ENCODE measurements around the gene SELP. TPM values are rescaled to one million over a fixed set of nuclear protein-coding genes. Genes with fewer than 3 reads are reported as not detected.

SELP gene
- total RNA-seq, 2 experiments from 2014 or later, result 0.70 to 0.97 TPM

DNA sequence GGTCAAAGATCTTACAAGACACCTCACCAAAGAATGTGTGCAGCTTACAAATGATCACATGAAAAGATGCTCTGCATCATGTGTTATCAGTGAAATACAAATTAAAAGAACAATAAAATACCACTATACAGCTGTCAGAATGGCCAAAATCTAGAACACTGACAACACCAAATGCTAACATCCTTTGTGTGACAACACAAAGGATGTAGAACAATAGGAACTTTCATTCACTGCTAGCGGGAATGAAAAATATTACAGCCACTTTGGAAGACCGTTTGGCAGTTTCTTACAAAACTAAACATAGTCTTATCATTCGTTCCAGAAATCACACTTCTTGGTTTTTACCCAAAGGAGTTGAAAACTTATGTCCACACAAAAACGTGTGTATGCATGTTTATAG, 20.6 kb upstream of the SELP start:
- Mint-ChIP-seq H3K36me3 (peaks cover 1% of the 10 kb centered on the region), H3K4me1 (ENCODE audit: low read depth) (peaks cover 50% of the 10 kb centered on the region), H3K9me3 (no peaks in the 10 kb centered on the region), H3K27me3 (no peaks in the 10 kb centered on the region), H3K27ac (no peak overlapping the region), H3K4me3 (no peak overlapping the region)
- ChIA-PET POLR2A (no interaction called here), CTCF (interaction anchor here (1.7 kb wide), 1 partner anchor 61 kb away, joined by 6 read pairs; no protein-coding TSS in a partner anchor)
- intact Hi-C loops (cut with micrococcal nuclease), result no loop called here
- DNase-seq, result no peak

DNA sequence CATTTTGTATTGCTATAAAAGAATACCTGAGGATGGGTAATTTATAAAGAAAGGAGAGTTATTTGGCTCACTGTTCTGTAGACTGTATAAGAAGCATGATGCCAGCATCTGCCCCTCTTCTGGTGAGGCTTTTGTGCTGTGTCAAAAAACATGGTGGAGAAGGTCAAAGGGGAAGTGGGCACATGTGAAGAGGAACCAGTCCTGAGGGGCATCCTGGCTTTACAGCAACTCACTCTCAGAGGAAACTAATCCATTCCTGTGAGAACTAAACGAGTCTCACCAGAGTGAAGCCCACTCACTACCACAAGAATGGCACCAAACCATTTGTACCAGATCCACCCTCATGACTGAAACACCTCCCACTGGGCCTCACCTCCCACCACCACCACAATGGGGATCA, 18.8 kb upstream of the SELP start:
- H3K4me1 Mint-ChIP-seq (ENCODE audit: low read depth), result peaks cover 42% of the 10 kb centered on the region
- H3K9me3 Mint-ChIP-seq, result no peaks in the 10 kb centered on the region
- POLR2A ChIA-PET, result no interaction called here
- CTCF ChIA-PET, result no interaction called here
- no peak for DNase-seq
- H3K27ac Mint-ChIP-seq, result peak overlapping the region; percentile 84
- intact Hi-C loops (cut with micrococcal nuclease), result no loop called here
- H3K36me3 Mint-ChIP-seq, result peaks cover 1% of the 10 kb centered on the region
- H3K27me3 Mint-ChIP-seq, result no peaks in the 10 kb centered on the region
- H3K4me3 Mint-ChIP-seq, result no peak overlapping the region

DNA sequence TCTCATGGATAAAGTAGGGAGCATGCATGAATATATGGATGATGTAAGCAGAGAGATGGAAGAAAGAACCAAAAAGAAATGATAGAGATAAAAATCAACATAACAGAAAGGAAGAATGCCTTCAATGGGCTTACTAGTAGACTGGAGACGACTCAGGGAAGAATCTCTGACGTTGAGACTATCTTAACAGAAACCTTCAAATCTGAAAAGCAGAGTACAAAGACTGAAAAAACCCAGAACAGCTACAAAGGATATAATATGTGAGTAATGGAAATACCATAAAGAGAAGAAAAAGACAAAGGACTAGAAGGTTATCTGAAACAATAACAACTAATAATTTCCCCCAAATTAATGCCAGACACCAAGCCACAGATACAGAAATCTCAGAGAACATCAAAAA, 18.3 kb upstream of the SELP start:
- peak overlapping the region; percentile 84 for H3K27ac Mint-ChIP-seq
- intact Hi-C loops (cut with micrococcal nuclease), result no loop called here
- ChIA-PET CTCF (no interaction called here), POLR2A (no interaction called here)
- peak overlapping the region; percentile 5 for H3K4me3 Mint-ChIP-seq
- H3K4me1 Mint-ChIP-seq (ENCODE audit: low read depth), result peaks cover 39% of the 10 kb centered on the region
- H3K36me3 Mint-ChIP-seq, result peaks cover 3% of the 10 kb centered on the region
- no peaks in the 10 kb centered on the region for H3K27me3 Mint-ChIP-seq
- no peak for DNase-seq
- H3K9me3 Mint-ChIP-seq, result no peaks in the 10 kb centered on the region

GRCh38 chr1:169647512-169647911, 17.6 kb upstream of the SELP start:
- peak overlapping the region; percentile 84 for H3K27ac Mint-ChIP-seq
- peaks cover 3% of the 10 kb centered on the region for H3K36me3 Mint-ChIP-seq
- intact Hi-C loops (cut with micrococcal nuclease), result no loop called here
- H3K4me1 Mint-ChIP-seq (ENCODE audit: low read depth), result peaks cover 39% of the 10 kb centered on the region
- no peaks in the 10 kb centered on the region for H3K27me3 Mint-ChIP-seq
- CTCF ChIA-PET, result interaction anchor here (0.8 kb wide), 1 partner anchor 46 kb away, joined by 3 read pairs; no protein-coding TSS in a partner anchor
- no peaks in the 10 kb centered on the region for H3K9me3 Mint-ChIP-seq
- POLR2A ChIA-PET, result no interaction called here
- H3K4me3 Mint-ChIP-seq, result no peak overlapping the region
- DNase-seq, result no peak

DNA sequence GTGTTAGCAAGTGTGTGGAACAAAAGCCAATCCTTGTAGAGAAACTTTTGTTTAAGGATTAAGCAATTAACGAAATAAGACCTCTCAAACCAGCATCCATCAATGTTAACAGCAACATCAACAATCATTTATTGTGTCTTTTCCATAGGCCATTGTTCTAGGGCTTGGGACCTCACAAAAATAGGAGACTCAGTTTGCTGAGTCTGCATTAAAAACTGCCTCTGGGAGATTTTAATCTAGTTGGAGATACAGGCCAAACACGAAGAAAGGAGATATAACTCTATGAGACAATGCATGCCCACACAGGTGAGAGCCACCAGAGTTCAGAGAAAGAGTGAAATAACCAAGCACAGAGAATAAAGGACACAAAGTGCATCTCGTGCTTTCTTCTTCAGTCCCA, 14.4 kb upstream of the SELP start:
- no peaks in the 10 kb centered on the region for H3K9me3 Mint-ChIP-seq
- no peak for DNase-seq
- H3K27me3 Mint-ChIP-seq, result no peaks in the 10 kb centered on the region
- ChIA-PET CTCF (interaction anchor here (1.2 kb wide), 1 partner anchor 83 kb away, joined by 4 read pairs; no protein-coding TSS in a partner anchor), POLR2A (no interaction called here)
- peaks cover 29% of the 10 kb centered on the region for H3K4me1 Mint-ChIP-seq (ENCODE audit: low read depth)
- peaks cover 3% of the 10 kb centered on the region for H3K36me3 Mint-ChIP-seq
- H3K27ac Mint-ChIP-seq, result no peak overlapping the region
- no peak overlapping the region for H3K4me3 Mint-ChIP-seq
- intact Hi-C loops (cut with micrococcal nuclease), result no loop called here

GRCh38 chr1:169634877-169635276, 5.0 kb upstream of the SELP start:
- peaks cover 25% of the 10 kb centered on the region for H3K9me3 Mint-ChIP-seq
- H3K36me3 Mint-ChIP-seq, result peaks cover 9% of the 10 kb centered on the region
- H3K27ac Mint-ChIP-seq, result no peak overlapping the region
- no peak for DNase-seq
- CTCF ChIA-PET, result interaction anchor here (0.8 to 2.7 kb wide), 3 partner anchors 33 to 175 kb away, joined by 3 to 10 read pairs (median 3); no protein-coding TSS in a partner anchor
- intact Hi-C loops (cut with micrococcal nuclease), result no loop called here
- POLR2A ChIA-PET, result no interaction called here
- no peaks in the 10 kb centered on the region for H3K27me3 Mint-ChIP-seq
- peaks cover 12% of the 10 kb centered on the region for H3K4me1 Mint-ChIP-seq (ENCODE audit: low read depth)
- H3K4me3 Mint-ChIP-seq, result no peak overlapping the region

DNA sequence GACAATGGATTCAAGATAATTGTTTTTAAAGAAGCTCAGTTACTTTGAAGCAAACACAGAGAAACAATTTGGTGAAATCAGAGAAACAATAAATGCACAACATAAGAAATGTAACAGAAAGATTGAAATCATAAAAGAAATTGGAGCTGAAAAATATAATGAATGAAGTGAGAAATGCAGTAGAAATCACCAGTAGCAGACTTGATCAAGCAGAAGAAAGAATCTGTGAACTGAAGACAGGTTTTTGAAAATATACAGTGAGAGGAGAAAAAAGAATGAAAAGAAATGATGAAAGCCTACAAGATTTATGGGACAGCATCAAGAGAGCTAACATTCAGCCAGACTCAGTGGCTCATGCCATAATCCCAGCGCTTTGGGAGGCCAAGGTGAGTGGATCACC, 4.2 kb upstream of the SELP start:
- H3K9me3 Mint-ChIP-seq, result peaks cover 25% of the 10 kb centered on the region
- DNase-seq, result no peak
- peaks cover 11% of the 10 kb centered on the region for H3K4me1 Mint-ChIP-seq (ENCODE audit: low read depth)
- no peak overlapping the region for H3K27ac Mint-ChIP-seq
- no peaks in the 10 kb centered on the region for H3K27me3 Mint-ChIP-seq
- H3K4me3 Mint-ChIP-seq, result no peak overlapping the region
- intact Hi-C loops (cut with micrococcal nuclease), result no loop called here
- ChIA-PET POLR2A (no interaction called here), CTCF (interaction anchor here (1.0 to 2.7 kb wide), 2 partner anchors 32 to 78 kb away, joined by 3 to 10 read pairs; no protein-coding TSS in a partner anchor)
- peaks cover 9% of the 10 kb centered on the region for H3K36me3 Mint-ChIP-seq

DNA sequence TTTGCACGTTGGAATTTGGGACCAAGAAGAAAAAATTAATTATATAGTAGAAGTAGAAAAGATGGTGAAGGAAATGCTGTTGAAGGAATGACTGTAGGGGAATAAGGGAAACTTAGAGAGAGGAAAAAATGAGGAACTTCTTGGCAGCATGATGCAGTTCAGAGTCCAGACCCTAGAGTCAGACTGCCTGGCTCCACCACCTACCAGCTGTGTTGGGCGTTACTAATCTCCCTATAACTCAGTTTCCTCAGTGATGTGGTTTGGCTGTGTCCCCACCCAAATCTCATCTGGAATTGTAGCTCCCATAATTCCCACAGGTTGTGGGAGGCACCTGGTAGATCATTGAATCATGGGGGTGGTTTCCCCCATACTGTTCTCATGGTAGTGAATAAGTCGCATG, 1.3 kb upstream of the SELP start:
- Mint-ChIP-seq H3K36me3 (peaks cover 9% of the 10 kb centered on the region), H3K4me3 (no peak overlapping the region), H3K4me1 (ENCODE audit: low read depth) (peaks cover 26% of the 10 kb centered on the region), H3K27me3 (no peaks in the 10 kb centered on the region), H3K27ac (no peak overlapping the region), H3K9me3 (peaks cover 21% of the 10 kb centered on the region)
- CTCF ChIA-PET, result interaction anchor here (1.1 kb wide), 1 partner anchor 81 kb away, joined by 3 read pairs; no protein-coding TSS in a partner anchor
- no peak for DNase-seq
- intact Hi-C loops (cut with micrococcal nuclease), result no loop called here
- POLR2A ChIA-PET, result no interaction called here

- Mint-ChIP-seq H3K27me3 (no peaks in the 10 kb centered on the region), H3K4me3 (no peak overlapping the region), H3K9me3 (no peaks in the 10 kb centered on the region), H3K36me3 (no peaks in the 10 kb centered on the region), H3K27ac (no peak overlapping the region), H3K4me1 (ENCODE audit: low read depth) (peaks cover 50% of the 10 kb centered on the region)
- no peak for DNase-seq
- intact Hi-C loops (cut with micrococcal nuclease), result no loop called here
- ChIA-PET CTCF (no interaction called here), POLR2A (no interaction called here)
These were observed 5.0 kb downstream of the SELP start for GRCh38 chr1:169624912-169625311.

GRCh38 chr1:169624122-169624521, 5.8 kb downstream of the SELP start:
- Mint-ChIP-seq H3K36me3 (no peaks in the 10 kb centered on the region), H3K4me1 (ENCODE audit: low read depth) (peaks cover 47% of the 10 kb centered on the region), H3K9me3 (no peaks in the 10 kb centered on the region), H3K4me3 (no peak overlapping the region), H3K27me3 (no peaks in the 10 kb centered on the region), H3K27ac (no peak overlapping the region)
- ChIA-PET POLR2A (no interaction called here), CTCF (no interaction called here)
- DNase-seq, result no peak
- intact Hi-C loops (cut with micrococcal nuclease), result no loop called here

DNA sequence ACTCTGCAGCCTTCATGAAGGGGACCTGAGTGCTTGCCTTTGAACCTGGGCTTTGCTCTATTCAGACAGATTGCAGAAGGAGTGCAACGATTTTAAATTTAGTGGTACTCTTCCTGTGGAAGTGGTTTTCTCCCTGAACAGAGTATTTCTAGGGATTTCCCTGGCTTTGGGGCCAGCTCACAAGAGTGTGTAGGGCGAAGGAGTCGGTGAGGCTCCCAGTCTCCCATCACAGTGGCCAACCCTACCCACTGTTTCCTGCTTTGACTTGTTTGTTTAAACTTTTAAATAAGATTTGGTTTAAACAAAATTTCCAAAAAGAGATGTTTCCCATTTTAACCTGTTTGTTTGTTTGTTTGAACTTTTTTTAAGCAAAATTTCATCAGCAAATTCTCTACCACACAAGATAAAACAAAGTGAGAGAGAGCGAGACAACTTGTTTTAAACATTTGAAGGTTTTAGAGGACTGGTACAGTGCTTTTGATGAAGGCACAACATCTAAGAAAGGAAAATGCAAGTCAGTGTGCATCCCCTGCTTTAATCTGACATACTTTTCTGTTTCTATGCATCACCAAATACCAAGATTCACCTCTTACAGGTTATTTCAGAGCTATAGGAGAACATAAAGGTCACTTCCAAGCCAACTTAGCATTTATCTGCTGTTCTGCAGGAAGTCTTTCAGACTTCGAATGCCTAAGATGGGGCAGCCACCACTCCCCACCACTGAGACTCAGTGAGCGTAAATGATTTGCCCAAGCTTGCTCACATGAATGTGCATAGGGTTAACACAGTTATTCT, 6.6 kb downstream of the SELP start:
- no peak overlapping the region for H3K4me3 Mint-ChIP-seq
- no peaks in the 10 kb centered on the region for H3K36me3 Mint-ChIP-seq
- no peaks in the 10 kb centered on the region for H3K9me3 Mint-ChIP-seq
- CTCF ChIA-PET, result interaction anchor here (0.9 kb wide), 1 partner anchor 89 kb away, joined by 3 read pairs; no protein-coding TSS in a partner anchor
- peaks cover 39% of the 10 kb centered on the region for H3K4me1 Mint-ChIP-seq (ENCODE audit: low read depth)
- no peaks in the 10 kb centered on the region for H3K27me3 Mint-ChIP-seq
- DNase-seq, result no peak
- H3K27ac Mint-ChIP-seq, result peak overlapping the region; percentile 57
- intact Hi-C loops (cut with micrococcal nuclease), result loop anchor here (2.0 kb wide), 1 partner anchor 23 kb away; no protein-coding TSS in a partner anchor
- POLR2A ChIA-PET, result no interaction called here

GRCh38 chr1:169620565-169620964, 9.4 kb downstream of the SELP start:
- ChIA-PET CTCF (no interaction called here), POLR2A (no interaction called here)
- no peak for DNase-seq
- intact Hi-C loops (cut with micrococcal nuclease), result no loop called here
- Mint-ChIP-seq H3K36me3 (no peaks in the 10 kb centered on the region), H3K9me3 (no peaks in the 10 kb centered on the region), H3K27ac (no peak overlapping the region), H3K4me3 (no peak overlapping the region), H3K27me3 (no peaks in the 10 kb centered on the region), H3K4me1 (ENCODE audit: low read depth) (peaks cover 28% of the 10 kb centered on the region)

- Mint-ChIP-seq H3K9me3 (no peaks in the 10 kb centered on the region), H3K27ac (no peak overlapping the region), H3K4me1 (ENCODE audit: low read depth) (peaks cover 9% of the 10 kb centered on the region), H3K27me3 (no peaks in the 10 kb centered on the region), H3K36me3 (no peaks in the 10 kb centered on the region), H3K4me3 (no peak overlapping the region)
- DNase-seq, result no peak
- ChIA-PET CTCF (no interaction called here), POLR2A (no interaction called here)
- intact Hi-C loops (cut with micrococcal nuclease), result no loop called here
These were observed 11.6 kb downstream of the SELP start for GRCh38 chr1:169618367-169618766.
